Head of caudate nucleus (tissue), 42 donors: ENCODE data around the gene PKP2.
A peak's percentile ranks its signal among the peaks of the same experiment; 100 is the strongest.

Experiments
- DNase-seq, 42 donors: peaks; one replicate each; pipeline versions ENCODE4 v3.0.0 to v3.0.0-alpha.2; 2020 to 2021; ENCODE audit warnings: mixed read lengths in 7 of 42
- intact Hi-C: fragments of 100-400 bp; cut with DNase I; formaldehyde crosslinking; loops from one replicate; pipeline ENCODE4 v1.15.0; 2022

PKP2 gene

GRCh38 chr12:32777159-32777558 lies 119.4 kb downstream of the PKP2 start:
- DNase-seq = no peak
- intact Hi-C loops = no loop called here

- intact Hi-C loops = no loop called here
- no peak for DNase-seq
Observed at GRCh38 chr12:32776258-32776657, 120.3 kb downstream of the PKP2 start.

- intact Hi-C loops = no loop called here
- DNase-seq = no peak
Observed at GRCh38 chr12:32773691-32774090, 122.9 kb downstream of the PKP2 start.

- intact Hi-C loops = no loop called here
Observed at GRCh38 chr12:32770141-32770540, 126.4 kb downstream of the PKP2 start.

GRCh38 chr12:32768518-32768917 lies 128.1 kb downstream of the PKP2 start:
- DNase-seq = no peak
- intact Hi-C loops = no loop called here

More at GRCh38 chr12:32770141-32770540, 126.4 kb downstream of the PKP2 start:
- no peak for DNase-seq

- intact Hi-C loops = no loop called here
Observed at GRCh38 chr12:32765906-32766305, 130.7 kb downstream of the PKP2 start.

GRCh38 chr12:32761716-32762115 lies 134.9 kb downstream of the PKP2 start:
- intact Hi-C loops = no loop called here
- DNase-seq = no peak

More at GRCh38 chr12:32765906-32766305, 130.7 kb downstream of the PKP2 start:
- no peak for DNase-seq

GRCh38 chr12:32757157-32757556 lies 139.4 kb downstream of the PKP2 start:
- no peak for DNase-seq
- intact Hi-C loops = loop anchor here (5.0 kb wide), 1 partner anchor 160 kb away; no protein-coding TSS in a partner anchor

GRCh38 chr12:32756476-32757066 lies 140.0 kb downstream of the PKP2 start:
- peak in 10 of 42 donors; percentile 4 to 45 (median 12) for DNase-seq
- intact Hi-C loops = loop anchor here (1.0 to 5.0 kb wide), 2 partner anchors 161 to 1266 kb away; partner anchors contain the start of gene ALG10

GRCh38 chr12:32755654-32756475 lies 140.7 kb downstream of the PKP2 start, which contains the start of gene YARS2:
Gene YARS2 (minus strand): TSS chr12:32755897. CDS start chr12:32755874, 23 bp downstream.
- intact Hi-C loops = loop anchor here (1.0 to 5.0 kb wide), 3 partner anchors 77 to 1266 kb away; partner anchors contain the start of genes ALG10 and DNM1L
- peak; percentile 85 to 98 (median 95) for DNase-seq

- DNase-seq = peak; percentile 20 to 83 (median 66)
- intact Hi-C loops = loop anchor here (2.0 to 5.0 kb wide), 2 partner anchors 76 to 162 kb away; partner anchors contain the start of gene DNM1L
Observed at GRCh38 chr12:32755051-32755653, 141.4 kb downstream of the PKP2 start.

- intact Hi-C loops = loop anchor here (2.0 kb wide), 1 partner anchor 75 kb away; the partner anchor contains the start of gene DNM1L
- DNase-seq = no peak
Observed at GRCh38 chr12:32754111-32754510, 142.5 kb downstream of the PKP2 start.

- no peak for DNase-seq
- intact Hi-C loops = loop anchor here (2.0 kb wide), 1 partner anchor 75 kb away; the partner anchor contains the start of gene DNM1L
Observed at GRCh38 chr12:32753605-32754004, 143.0 kb downstream of the PKP2 start.

- intact Hi-C loops = no loop called here
- no peak for DNase-seq
Observed at GRCh38 chr12:32743264-32743663, 153.3 kb downstream of the PKP2 start.

GRCh38 chr12:32742133-32742532 lies 154.4 kb downstream of the PKP2 start:
- no peak for DNase-seq
- intact Hi-C loops = no loop called here
